Epithelial cell of esophagus (primary cell): ENCODE data around the gene POLG.

ENCODE experiments used
- DNase-seq: peaks from one replicate; pipeline ENCODE4 v3.0.0; 2010; ENCODE audit warnings: low read depth
- H3K4me3 ChIP-seq: 2 replicates; pipeline ENCODE4 v1.5.1; 2011; ENCODE audit warnings: mild to moderate bottlenecking, low read length, control low read depth
- TF ChIP-seq, protein P1 (sequence below): IDR thresholded peaks from 2 replicates; pipeline ENCODE4 v1.5.1; 2011; ENCODE audit warnings: low read depth, mild to moderate bottlenecking, low read length, control low read depth, inconsistent platforms; ENCODE audit not compliant: insufficient read depth; ENCODE audit errors: missing control alignments

The POLG gene

DNA sequence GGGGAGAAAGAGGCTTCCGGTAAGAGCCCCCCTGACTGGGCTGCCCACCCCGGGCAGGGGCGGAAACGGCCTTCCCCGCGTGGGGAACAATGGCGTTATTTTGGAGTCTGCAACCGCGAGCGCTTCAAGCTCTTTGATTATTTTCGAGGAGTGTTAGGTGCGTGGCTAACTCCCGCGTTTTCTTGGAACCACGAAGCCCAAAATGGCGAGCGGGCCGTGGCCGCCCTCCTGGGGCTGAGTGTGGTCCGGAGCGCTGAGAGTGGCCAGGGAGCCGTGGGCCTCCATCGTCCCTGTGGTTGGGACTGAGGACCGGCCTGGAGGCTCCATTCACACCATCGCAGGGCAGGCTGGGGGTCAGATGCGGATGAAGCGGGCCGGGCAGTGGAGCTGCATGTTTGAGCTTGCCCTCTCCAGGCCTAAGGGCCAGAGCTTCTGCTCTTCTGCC is 44.6 kb upstream of the POLG start:
- TF ChIP-seq, protein P1, sequence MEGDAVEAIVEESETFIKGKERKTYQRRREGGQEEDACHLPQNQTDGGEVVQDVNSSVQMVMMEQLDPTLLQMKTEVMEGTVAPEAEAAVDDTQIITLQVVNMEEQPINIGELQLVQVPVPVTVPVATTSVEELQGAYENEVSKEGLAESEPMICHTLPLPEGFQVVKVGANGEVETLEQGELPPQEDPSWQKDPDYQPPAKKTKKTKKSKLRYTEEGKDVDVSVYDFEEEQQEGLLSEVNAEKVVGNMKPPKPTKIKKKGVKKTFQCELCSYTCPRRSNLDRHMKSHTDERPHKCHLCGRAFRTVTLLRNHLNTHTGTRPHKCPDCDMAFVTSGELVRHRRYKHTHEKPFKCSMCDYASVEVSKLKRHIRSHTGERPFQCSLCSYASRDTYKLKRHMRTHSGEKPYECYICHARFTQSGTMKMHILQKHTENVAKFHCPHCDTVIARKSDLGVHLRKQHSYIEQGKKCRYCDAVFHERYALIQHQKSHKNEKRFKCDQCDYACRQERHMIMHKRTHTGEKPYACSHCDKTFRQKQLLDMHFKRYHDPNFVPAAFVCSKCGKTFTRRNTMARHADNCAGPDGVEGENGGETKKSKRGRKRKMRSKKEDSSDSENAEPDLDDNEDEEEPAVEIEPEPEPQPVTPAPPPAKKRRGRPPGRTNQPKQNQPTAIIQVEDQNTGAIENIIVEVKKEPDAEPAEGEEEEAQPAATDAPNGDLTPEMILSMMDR = no peak
- DNase-seq = no peak
- no peak overlapping the region for H3K4me3 ChIP-seq

DNA sequence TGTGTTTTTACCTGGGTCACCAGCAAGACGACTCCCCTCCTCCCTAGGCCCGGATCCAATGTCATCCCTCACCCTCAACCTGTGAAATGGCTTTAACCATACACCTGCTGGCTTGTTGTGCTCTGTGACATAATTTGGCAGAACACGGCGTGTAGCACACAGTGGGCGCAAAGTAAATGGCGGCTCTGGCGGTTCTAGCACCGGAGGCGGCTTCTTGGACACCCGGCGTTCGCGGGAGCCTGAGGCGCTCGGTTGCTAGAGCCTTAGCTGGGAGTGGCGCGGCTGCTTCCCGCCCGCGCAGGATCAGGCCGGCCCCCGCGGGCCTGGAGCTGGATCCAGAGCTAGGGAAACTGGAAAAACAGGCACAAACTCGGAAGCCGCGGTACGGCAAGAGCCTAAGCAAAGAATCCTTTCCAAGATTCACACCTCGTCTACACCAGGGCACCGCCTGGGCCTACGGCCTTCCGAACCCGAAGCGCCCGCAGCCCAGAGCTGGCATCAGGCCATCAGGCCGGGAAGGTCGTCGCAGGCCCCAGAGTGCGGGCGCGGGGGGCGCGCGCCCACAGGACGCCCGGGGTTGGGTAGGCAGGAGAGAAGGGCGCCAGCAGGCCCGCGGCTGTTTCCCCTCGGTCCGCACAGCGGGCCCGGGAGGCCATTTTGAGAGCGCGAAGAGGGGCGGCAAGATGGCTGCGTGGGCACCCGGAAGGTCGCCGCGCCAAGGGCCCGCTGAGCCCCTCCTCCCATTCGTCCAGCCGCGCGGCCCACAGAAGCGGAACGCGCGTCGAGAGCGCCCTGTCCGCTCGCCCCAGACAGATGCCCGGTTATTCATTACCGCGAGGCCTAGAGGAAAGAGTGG is 43.9 kb upstream of the POLG start:
- DNase-seq = peak; percentile 95
- TF ChIP-seq, protein P1 = no peak
- H3K4me3 ChIP-seq = no peak overlapping the region

DNA sequence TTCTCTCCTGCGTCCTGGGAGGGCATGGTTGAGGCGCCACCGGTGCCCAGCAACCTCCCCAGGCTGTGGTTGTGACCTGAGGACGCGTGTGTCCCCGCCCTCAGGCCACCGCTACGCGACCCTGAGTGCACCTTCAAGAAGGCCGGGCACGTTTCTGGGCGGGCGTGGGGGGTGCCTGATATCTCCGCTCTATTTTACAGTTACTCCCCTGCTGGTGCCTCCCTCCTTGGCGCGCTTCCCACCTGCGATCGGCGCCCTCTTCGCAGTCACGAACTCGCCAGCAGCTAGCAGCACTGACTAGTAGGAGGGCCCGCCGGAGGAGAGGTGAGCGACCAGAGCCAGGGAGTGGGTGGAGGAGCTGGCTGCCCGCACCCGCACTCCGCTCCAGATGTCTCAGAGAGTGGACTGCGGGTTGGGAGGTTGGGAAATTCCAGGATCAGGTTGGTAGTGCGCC is 43.2 kb upstream of the POLG start:
- no peak overlapping the region for H3K4me3 ChIP-seq
- TF ChIP-seq, protein P1 = no peak
- no peak for DNase-seq

DNA sequence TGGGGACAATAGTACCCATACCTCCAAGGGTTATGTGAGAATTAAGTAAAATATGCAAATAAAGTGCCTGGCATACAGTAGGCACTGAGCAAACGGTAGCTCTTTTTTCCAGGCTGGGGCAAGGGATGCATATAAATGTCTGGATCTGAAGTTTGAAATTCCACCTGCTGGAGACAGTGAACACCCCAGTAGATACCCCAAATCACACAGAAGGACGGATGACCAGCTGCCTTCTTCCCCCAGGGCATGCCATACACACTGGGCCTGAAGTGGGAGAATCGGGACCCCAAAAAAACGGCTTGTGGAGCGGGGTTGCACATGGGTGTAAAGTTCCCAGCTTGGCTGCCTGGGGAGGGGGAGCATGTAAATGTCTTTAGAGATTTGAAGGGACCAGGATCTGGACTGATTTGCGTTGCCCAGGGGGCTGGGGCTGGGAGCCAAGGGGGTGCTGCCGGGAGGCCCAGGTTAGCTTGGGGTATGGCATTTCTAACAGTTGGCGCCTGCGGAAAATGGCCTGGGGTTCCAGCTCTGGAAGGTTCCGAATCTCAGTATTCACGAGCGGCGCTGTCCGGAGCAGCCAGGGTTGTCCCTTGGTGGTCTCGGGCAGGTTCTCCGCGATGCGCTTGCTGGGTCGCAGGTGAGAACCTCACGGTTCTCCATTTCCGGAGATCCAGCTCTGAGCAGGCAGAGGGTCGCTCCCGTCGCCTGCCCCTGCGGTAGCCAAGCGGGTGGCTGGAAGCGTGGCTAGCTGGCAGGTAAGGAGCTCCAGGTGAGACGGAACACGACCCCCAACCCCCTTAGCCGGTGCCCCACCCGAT is 42.6 kb upstream of the POLG start:
- no peak for DNase-seq
- no peak overlapping the region for H3K4me3 ChIP-seq

DNA sequence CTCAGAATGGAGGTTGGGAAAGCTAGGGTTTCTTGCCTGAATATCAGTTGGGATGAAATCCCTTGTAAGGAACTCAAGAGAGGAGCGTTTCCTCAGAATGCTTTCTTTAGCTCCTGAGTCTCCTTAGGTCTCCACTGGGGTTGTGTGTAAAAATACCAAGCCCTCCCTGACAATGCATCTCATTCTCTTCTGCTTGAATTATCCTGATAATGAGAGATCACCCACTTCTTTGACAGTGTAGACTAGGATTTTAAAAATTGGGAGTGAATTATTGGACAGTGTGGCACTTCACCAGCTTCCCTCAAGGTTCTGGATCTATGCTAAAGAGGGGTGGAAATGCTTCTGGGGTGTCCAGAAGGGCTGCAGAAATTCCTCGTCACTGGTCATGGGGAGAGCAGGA is 41.8 kb upstream of the POLG start:
- TF ChIP-seq, protein P1 = no peak
- no peak for DNase-seq
- H3K4me3 ChIP-seq = no peak overlapping the region

More for the DNA sequence above, 42.6 kb upstream of the POLG start:
- TF ChIP-seq, protein P1 = no peak

DNA sequence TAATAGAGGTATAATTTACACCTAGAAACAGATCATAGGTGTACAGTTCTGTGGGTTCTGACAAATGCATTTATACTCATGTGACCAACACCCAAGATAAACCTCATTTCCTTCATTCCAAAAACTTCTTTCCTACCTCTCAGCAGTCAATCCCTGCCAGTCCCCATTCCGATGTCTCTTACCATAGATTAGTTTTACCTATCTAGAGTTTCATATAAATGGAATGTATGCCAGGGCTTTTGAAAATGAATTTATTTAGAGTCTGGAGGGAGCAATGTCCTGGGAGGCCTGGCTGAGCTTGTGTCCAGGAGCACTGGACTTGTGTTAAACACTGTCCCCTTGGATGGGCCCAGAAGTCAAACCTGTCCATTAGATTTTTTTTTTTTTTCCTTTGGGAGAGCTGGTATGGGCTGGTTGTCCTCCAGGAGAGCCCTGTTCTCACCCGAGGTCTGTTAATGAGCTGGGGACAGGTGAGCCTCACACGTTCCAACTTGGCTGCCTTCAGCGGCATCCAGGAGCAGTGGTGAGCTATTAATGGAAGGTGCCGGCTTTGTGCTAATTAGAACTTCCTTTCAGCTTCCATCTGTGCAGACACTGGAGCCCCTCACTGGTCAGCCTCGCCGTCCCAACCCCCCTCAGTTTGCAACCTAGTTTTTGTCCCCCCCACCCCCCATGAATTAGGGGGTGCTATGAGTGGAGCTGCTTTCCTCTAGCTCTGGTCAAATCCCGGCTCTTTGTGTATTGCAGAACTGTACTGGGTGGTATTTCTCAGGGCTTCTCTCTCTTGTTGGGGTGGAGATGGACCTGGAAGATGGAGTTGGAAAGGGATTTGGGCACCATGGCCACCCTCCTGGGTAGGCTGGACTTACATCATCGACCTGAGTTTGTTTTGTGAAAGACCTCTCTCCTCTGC is 40.7 kb upstream of the POLG start:
- TF ChIP-seq, protein P1 = no peak
- DNase-seq = no peak
- no peak overlapping the region for H3K4me3 ChIP-seq
